Neural cell (in vitro differentiated cells): ENCODE measurements around the gene CIZ1. TPM values are rescaled to one million over a fixed set of nuclear protein-coding genes. Genes with fewer than 3 reads are reported as not detected.

ENCODE experiments used
- H2AFZ ChIP-seq: fragments of 200-600, 300-800 bp; sonication (generic), shearing (Covaris generic); 2 replicates; pipeline ENCODE4 v1.6.0; 2014; ENCODE audit warnings: low read depth, mild to moderate bottlenecking, antibody characterized with exemption, low read length, moderate library complexity
- H3F3A ChIP-seq: fragments of 200-600 bp; shearing (Covaris generic); 2 replicates; pipeline ENCODE4 v1.6.1; 2016; ENCODE audit warnings: mild to moderate bottlenecking, moderate library complexity, mixed read lengths, antibody characterized with exemption, low read length; ENCODE audit not compliant: insufficient read depth, poor library complexity, severe bottlenecking
- H3K27ac ChIP-seq: fragments of 200-600, 300-800 bp; sonication (generic), shearing (Covaris generic); 2 replicates; pipeline ENCODE4 v1.5.1; 2014; ENCODE audit warnings: mild to moderate bottlenecking, low read length, moderate library complexity
- H3K27me3 ChIP-seq: fragments of 300-800, 200-600 bp; sonication (generic), shearing (Covaris generic); 2 replicates; pipeline ENCODE4 v1.6.0; 2014; ENCODE audit warnings: mild to moderate bottlenecking, low read depth, low read length, moderate library complexity; ENCODE audit not compliant: insufficient read depth
- H3K36me3 ChIP-seq: fragments of 300-800, 200-600 bp; sonication (generic), shearing (Covaris generic); 2 replicates; pipeline ENCODE4 v1.5.1; 2014; ENCODE audit warnings: mild to moderate bottlenecking, antibody characterized with exemption, low read length, moderate library complexity; ENCODE audit not compliant: insufficient read depth
- H3K4me2 ChIP-seq: fragments of 300-800, 200-600 bp; sonication (generic), shearing (Covaris generic); 2 replicates; pipeline ENCODE4 v1.6.0; 2014; ENCODE audit warnings: mild to moderate bottlenecking, low read length
- H3K4me3 ChIP-seq: fragments of 300-800, 200-600 bp; sonication (generic), shearing (Covaris generic); 2 replicates; pipeline ENCODE4 v1.5.1; 2014; ENCODE audit warnings: mild to moderate bottlenecking, low read length, moderate library complexity
- H3K79me2 ChIP-seq: fragments of 200-600 bp; shearing (Covaris generic); replicated peaks from 2 replicates; pipeline ENCODE4 v1.6.0; 2014; ENCODE audit warnings: mild to moderate bottlenecking, low read length, moderate library complexity; ENCODE audit not compliant: insufficient read depth
- H3K9ac ChIP-seq: fragments of 300-800, 200-600 bp; sonication (generic), shearing (Covaris generic); 2 replicates; pipeline ENCODE4 v1.6.1; 2016; ENCODE audit warnings: mild to moderate bottlenecking, low read length, mixed read lengths
- H3K9me2 ChIP-seq: fragments of 200-600 bp; shearing (Covaris generic); 2 replicates; pipeline ENCODE4 v1.6.1; 2016; ENCODE audit warnings: mild to moderate bottlenecking, low read length, mixed read lengths; ENCODE audit not compliant: insufficient read depth
- H3K9me3 ChIP-seq: fragments of 200-600, 300-800 bp; sonication (generic), shearing (Covaris generic); 2 replicates; pipeline ENCODE4 v1.6.1; 2016; ENCODE audit warnings: mild to moderate bottlenecking, mixed run types, low read length, moderate library complexity, mixed read lengths
- H4K20me1 ChIP-seq: fragments of 200-600 bp; shearing (Covaris generic); 2 replicates; pipeline ENCODE4 v1.6.1; 2016; ENCODE audit warnings: mild to moderate bottlenecking, mixed run types; ENCODE audit not compliant: insufficient read depth
- CTCF ChIP-seq: fragments of 450-650 bp; IDR thresholded peaks from 2 replicates; pipeline ENCODE4 v1.5.1; 2014; ENCODE audit warnings: antibody characterized with exemption, mild to moderate bottlenecking, moderate library complexity; ENCODE audit not compliant: poor library complexity, severe bottlenecking
- EP300 ChIP-seq: fragments of 450-650 bp; conservative IDR thresholded peaks from 2 replicates; pipeline ENCODE4 v1.6.1; 2014; ENCODE audit warnings: antibody characterized with exemption, mild to moderate bottlenecking, moderate library complexity; ENCODE audit not compliant: poor library complexity, severe bottlenecking
- EZH2 ChIP-seq: fragments of 200-600, 300-800 bp; shearing (Covaris generic), sonication (generic); IDR thresholded peaks from 2 replicates; pipeline ENCODE4 v1.6.1; 2014; ENCODE audit warnings: antibody characterized with exemption, low read length, borderline replicate concordance, mild to moderate bottlenecking; ENCODE audit not compliant: insufficient read depth, poor library complexity, severe bottlenecking
- MXI1 ChIP-seq: fragments of 450-650 bp; conservative IDR thresholded peaks from 2 replicates; pipeline ENCODE4 v1.6.1; 2014; ENCODE audit warnings: antibody characterized with exemption, mild to moderate bottlenecking; ENCODE audit not compliant: poor library complexity, severe bottlenecking
- POLR2AphosphoS5 ChIP-seq: IDR thresholded peaks from 2 replicates; pipeline ENCODE4 v1.6.1; 2012
- RAD21 ChIP-seq: fragments of 450-650 bp; conservative IDR thresholded peaks from 2 replicates; pipeline ENCODE4 v1.6.1; 2014; ENCODE audit warnings: antibody characterized with exemption, mild to moderate bottlenecking, moderate library complexity
- SMC3 ChIP-seq: fragments of 450-650 bp; conservative IDR thresholded peaks from 2 replicates; pipeline ENCODE4 v1.6.1; 2014; ENCODE audit warnings: antibody characterized with exemption, mild to moderate bottlenecking, moderate library complexity; ENCODE audit not compliant: poor library complexity
- TAF1 ChIP-seq: IDR thresholded peaks from 2 replicates; pipeline ENCODE4 v1.6.1; 2012; ENCODE audit warnings: low read depth
- polyA plus RNA-seq: library from polyadenylated mRNA; depleted of rRNA; stranded (reverse); fragments of >200 nt; gene quantifications from 2 replicates; pipeline ENCODE4 v1.2.3, GENCODE V29; 2014
- TF ChIP-seq, protein P1 (sequence below): IDR thresholded peaks from 2 replicates; pipeline ENCODE4 v1.6.1; 2012; ENCODE audit warnings: borderline replicate concordance

The CIZ1 gene
- polyA plus RNA-seq, 1 donor from 2014 or later, result 25.6 TPM

DNA sequence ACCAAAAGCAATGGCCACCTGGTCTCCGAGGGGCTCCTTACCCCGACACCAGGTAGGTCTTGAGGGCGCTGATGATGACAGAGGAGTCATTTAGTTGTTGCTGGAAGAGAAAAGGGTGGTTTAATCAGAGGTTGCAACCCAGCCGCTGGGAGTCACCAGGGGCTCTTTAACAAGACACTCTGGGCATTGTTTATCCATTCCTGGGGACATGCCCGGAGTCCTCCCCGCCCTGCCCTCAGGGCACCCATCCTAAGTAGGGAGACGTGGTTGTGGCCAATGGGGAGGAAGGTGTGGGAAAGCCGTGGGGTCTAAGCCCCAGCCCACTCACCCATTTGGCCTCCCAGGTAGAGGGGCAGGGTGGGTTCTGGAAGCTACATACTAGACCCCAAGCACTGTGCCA, 66.9 kb downstream of the CIZ1 start:
- Histone ChIP-seq H4K20me1 (no peaks in the 10 kb centered on the region), H3F3A (no peaks in the 10 kb centered on the region), H3K9me2 (no peaks in the 10 kb centered on the region), H3K27me3 (no peaks in the 10 kb centered on the region), H3K79me2 (peaks cover 11% of the 10 kb centered on the region), H2AFZ (no peak overlapping the region), H3K9me3 (no peaks in the 10 kb centered on the region), H3K4me2 (no peak overlapping the region), H3K4me3 (no peak overlapping the region), H3K9ac (no peak overlapping the region), H3K27ac (no peak overlapping the region), H3K36me3 (no peaks in the 10 kb centered on the region)
- TF ChIP-seq MXI1, result no peak
- TF ChIP-seq, protein P1, sequence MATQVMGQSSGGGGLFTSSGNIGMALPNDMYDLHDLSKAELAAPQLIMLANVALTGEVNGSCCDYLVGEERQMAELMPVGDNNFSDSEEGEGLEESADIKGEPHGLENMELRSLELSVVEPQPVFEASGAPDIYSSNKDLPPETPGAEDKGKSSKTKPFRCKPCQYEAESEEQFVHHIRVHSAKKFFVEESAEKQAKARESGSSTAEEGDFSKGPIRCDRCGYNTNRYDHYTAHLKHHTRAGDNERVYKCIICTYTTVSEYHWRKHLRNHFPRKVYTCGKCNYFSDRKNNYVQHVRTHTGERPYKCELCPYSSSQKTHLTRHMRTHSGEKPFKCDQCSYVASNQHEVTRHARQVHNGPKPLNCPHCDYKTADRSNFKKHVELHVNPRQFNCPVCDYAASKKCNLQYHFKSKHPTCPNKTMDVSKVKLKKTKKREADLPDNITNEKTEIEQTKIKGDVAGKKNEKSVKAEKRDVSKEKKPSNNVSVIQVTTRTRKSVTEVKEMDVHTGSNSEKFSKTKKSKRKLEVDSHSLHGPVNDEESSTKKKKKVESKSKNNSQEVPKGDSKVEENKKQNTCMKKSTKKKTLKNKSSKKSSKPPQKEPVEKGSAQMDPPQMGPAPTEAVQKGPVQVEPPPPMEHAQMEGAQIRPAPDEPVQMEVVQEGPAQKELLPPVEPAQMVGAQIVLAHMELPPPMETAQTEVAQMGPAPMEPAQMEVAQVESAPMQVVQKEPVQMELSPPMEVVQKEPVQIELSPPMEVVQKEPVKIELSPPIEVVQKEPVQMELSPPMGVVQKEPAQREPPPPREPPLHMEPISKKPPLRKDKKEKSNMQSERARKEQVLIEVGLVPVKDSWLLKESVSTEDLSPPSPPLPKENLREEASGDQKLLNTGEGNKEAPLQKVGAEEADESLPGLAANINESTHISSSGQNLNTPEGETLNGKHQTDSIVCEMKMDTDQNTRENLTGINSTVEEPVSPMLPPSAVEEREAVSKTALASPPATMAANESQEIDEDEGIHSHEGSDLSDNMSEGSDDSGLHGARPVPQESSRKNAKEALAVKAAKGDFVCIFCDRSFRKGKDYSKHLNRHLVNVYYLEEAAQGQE, result no peak
- no peak for TF ChIP-seq POLR2AphosphoS5
- no peak for TF ChIP-seq EP300
- no peak for TF ChIP-seq CTCF
- TF ChIP-seq RAD21, result no peak
- no peak for TF ChIP-seq TAF1
- no peak for TF ChIP-seq SMC3
- TF ChIP-seq EZH2, result no peak

DNA sequence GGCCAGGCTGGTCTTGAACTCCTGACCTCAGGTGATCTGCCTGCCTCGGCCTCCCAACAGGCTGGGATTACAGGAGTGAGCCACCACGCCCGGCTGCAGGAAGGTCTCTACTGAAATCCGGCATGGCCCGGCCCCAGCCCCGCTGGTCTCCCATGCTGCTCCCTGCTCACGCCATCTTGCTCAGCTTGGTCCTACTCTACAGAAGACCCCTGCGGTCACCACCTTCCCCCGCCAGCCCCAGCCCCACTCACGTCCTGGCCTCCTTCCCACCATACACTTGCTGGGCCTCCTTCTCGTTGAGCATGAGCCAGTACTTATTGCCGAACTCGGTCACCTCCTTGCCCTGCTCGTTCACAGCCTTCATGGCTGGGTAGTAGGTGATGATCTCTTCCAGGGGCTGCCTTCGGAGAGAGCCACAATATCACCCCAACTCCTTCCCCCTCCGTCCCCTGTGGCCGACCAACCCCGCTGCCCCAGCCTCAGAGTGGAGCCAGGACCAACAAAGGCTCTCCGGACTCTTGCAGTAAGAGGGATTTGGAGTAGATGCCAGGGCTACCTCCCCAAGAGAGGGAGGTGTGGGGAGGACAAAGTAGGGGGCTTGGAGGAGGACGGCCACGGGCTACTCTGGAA, 67.8 kb downstream of the CIZ1 start:
- no peak overlapping the region for H3K27ac ChIP-seq
- H2AFZ ChIP-seq, result no peak overlapping the region
- H3K79me2 ChIP-seq, result peaks cover 11% of the 10 kb centered on the region
- TF ChIP-seq POLR2AphosphoS5 (no peak), SMC3 (no peak), TAF1 (no peak)
- TF ChIP-seq, protein P1, result no peak
- H3K4me2 ChIP-seq, result no peak overlapping the region
- no peaks in the 10 kb centered on the region for H4K20me1 ChIP-seq
- H3K9me2 ChIP-seq, result no peaks in the 10 kb centered on the region
- H3K4me3 ChIP-seq, result no peak overlapping the region
- no peaks in the 10 kb centered on the region for H3K27me3 ChIP-seq
- no peaks in the 10 kb centered on the region for H3K36me3 ChIP-seq
- no peaks in the 10 kb centered on the region for H3F3A ChIP-seq
- no peaks in the 10 kb centered on the region for H3K9me3 ChIP-seq
- no peak overlapping the region for H3K9ac ChIP-seq
